ENCODE results near the gene NLRC5. TPM values are rescaled to one million over a fixed set of nuclear protein-coding genes. Genes with fewer than 3 reads are reported as not detected.

The NLRC5 gene
- total RNA-seq, 4 donors from 2014 or later = 14.4 to 22.5 (median 16.6) TPM

DNA sequence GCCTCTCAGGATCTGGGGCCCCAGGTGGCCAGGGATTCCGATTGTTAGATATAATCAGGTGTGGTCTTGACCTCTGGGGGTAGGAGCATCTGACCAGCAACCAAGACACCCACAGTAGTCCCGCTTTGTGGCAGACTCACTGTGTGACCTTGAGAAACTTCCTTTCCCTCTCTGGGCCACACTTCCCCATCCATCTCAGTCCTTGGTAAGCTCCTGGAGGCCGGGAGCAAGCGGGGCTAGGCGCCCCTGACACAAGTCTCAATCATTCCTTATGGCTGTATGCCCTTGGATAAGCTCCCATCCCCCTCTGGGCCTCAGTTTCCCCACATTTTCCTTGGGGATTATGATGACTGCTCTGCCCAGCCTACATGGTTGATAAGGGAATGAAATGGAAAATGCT, 124.3 kb downstream of the NLRC5 start:
- intact Hi-C loops (cut with DNase I) = no loop called here

GRCh38 chr16:57115168-57115513, 125.8 kb downstream of the NLRC5 start:
- Histone ChIP-seq H3K27ac (replicated peaks in 1 of 4) (peak overlapping the region in 3 of 4 donors; percentile 4 to 60 (median 47)), H3K4me1 (peaks cover 13 to 37% (median 26%) of the 10 kb centered on the region in 4 donors), H3K36me3 (peaks cover 15 to 63% (median 47%) of the 10 kb centered on the region in 4 donors), H3K4me3 (no peak overlapping the region), H3K27me3 (no peaks in the 10 kb centered on the region), H3K9me3 (no peaks in the 10 kb centered on the region)
- TF ChIP-seq POLR2AphosphoS5 (IDR thresholded peaks at IDR 0.05) = no peak
- intact Hi-C loops (cut with DNase I) = no loop called here
- no peak for DNase-seq (ENCODE audit: extremely low spot score)
- 36% methylated on average over 10 of the region's 10 CpGs for WGBS

More for the DNA sequence above, 124.3 kb downstream of the NLRC5 start:
- Histone ChIP-seq H3K9me3 (no peaks in the 10 kb centered on the region), H3K36me3 (peaks cover 9 to 48% (median 36%) of the 10 kb centered on the region in 4 donors), H3K27me3 (no peaks in the 10 kb centered on the region), H3K4me3 (no peak overlapping the region), H3K4me1 (peaks cover 13 to 37% (median 26%) of the 10 kb centered on the region in 4 donors), H3K27ac (replicated peaks in 1 of 4) (no peak overlapping the region)
- DNase-seq (ENCODE audit: extremely low spot score) = no peak
- TF ChIP-seq CTCF (IDR thresholded peaks at IDR 0.05) (no peak), EP300 (IDR thresholded peaks at IDR 0.05) (no peak), POLR2A (IDR thresholded peaks at IDR 0.05; ENCODE audit: low read depth) (no peak), POLR2AphosphoS5 (IDR thresholded peaks at IDR 0.05) (no peak)
- 91% methylated on average over 5 of the region's 5 CpGs for WGBS

DNA sequence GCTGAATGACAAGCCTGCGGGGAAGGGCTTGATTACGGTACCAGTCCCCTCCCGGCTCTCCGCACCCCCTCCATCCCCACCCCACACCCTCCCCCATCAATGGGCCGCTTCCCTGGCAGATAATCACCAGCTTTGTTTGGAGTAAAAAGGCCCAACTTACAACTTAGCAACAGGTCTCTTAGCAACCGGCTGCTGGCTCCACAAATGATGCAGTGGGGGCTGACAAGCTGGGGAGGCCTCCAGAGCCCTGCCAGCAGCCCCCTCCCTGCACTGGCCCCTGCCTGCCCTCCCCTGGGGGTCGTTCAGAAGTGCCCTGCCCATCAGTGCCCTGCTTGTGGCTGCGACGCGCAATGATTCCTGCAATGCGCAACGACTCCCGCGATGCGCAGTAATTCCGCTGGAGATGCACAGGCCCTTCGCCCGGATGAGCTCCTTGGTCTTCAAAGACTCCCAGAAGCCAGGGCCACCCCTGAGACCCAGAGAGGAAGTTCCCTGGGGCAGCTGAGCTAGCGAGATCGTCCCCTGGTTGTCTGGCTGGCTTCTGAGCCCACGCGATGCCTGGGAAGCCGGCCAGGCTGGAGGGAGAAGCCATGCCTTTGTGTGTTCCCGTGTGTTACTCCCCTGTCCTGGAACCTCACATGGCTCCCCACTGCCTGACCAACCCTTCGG, 126.3 kb downstream of the NLRC5 start:
- Histone ChIP-seq H3K4me1 (peaks cover 13 to 37% (median 26%) of the 10 kb centered on the region in 4 donors), H3K4me3 (peak overlapping the region in 2 of 4 donors; percentile 20 to 26), H3K27ac (replicated peaks in 1 of 4) (peak overlapping the region in 3 of 4 donors; percentile 24 to 60 (median 47)), H3K27me3 (no peaks in the 10 kb centered on the region), H3K36me3 (peaks cover 15 to 67% (median 50%) of the 10 kb centered on the region in 4 donors), H3K9me3 (no peaks in the 10 kb centered on the region)
- 36% methylated on average over 23 of the region's 25 CpGs for WGBS
- intact Hi-C loops (cut with DNase I) = no loop called here
- no peak for TF ChIP-seq POLR2A (IDR thresholded peaks at IDR 0.05; ENCODE audit: low read depth)
- peak in 1 of 2 donors; percentile 68 for TF ChIP-seq POLR2AphosphoS5 (IDR thresholded peaks at IDR 0.05)
- no peak for DNase-seq (ENCODE audit: extremely low spot score)

DNA sequence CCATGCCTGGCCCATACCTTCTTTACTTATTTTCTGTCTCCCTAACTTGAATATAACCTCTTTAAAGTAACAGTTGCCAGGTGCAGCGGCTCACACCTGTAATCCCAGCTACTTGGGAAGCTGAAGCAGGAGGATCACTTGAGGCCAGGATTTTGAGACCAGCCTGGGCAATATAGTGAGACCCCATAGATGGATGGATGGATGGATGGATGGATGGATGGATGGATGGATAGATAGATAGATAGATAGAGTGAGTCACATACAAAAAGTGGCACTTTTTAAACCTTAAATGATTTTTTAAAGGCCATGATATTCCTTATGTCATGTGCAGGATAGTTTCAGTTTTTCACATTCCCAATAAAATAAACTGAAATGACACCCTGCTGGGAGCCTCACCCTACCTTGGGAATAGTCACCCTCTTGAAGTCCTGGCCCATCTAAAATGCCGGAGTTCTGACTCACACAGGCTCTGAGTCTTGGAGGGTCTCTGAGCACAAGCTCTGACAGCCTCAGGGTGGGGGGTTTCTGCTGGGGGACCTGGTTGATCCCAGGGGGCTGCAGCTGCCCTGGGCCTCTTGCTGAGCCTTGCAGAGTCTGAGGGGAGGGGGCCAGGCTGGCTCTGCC, 129.2 kb downstream of the NLRC5 start:
- H3K9me3 ChIP-seq = no peaks in the 10 kb centered on the region
- no peak for DNase-seq (ENCODE audit: extremely low spot score)
- H3K36me3 ChIP-seq = peaks cover 28 to 90% (median 72%) of the 10 kb centered on the region in 4 donors
- no peaks in the 10 kb centered on the region for H3K27me3 ChIP-seq
- 97% methylated on average over 2 of the region's 2 CpGs for WGBS
- H3K27ac ChIP-seq (replicated peaks in 1 of 4) = no peak overlapping the region
- peaks cover 7 to 21% (median 17%) of the 10 kb centered on the region in 4 donors for H3K4me1 ChIP-seq
- intact Hi-C loops (cut with DNase I) = no loop called here
- no peak overlapping the region for H3K4me3 ChIP-seq
- TF ChIP-seq POLR2A (IDR thresholded peaks at IDR 0.05; ENCODE audit: low read depth) = no peak
- no peak for TF ChIP-seq EP300 (IDR thresholded peaks at IDR 0.05)
- TF ChIP-seq POLR2AphosphoS5 (IDR thresholded peaks at IDR 0.05) = no peak
- TF ChIP-seq CTCF (IDR thresholded peaks at IDR 0.05) = no peak

- Histone ChIP-seq H3K36me3 (peaks cover 19 to 88% (median 63%) of the 10 kb centered on the region in 4 donors), H3K4me1 (no peaks in the 10 kb centered on the region), H3K27ac (replicated peaks in 1 of 4) (no peak overlapping the region), H3K27me3 (no peaks in the 10 kb centered on the region), H3K4me3 (no peak overlapping the region), H3K9me3 (no peaks in the 10 kb centered on the region)
- DNase-seq (ENCODE audit: extremely low spot score) = no peak
- intact Hi-C loops (cut with DNase I) = no loop called here
- no peak for TF ChIP-seq EP300 (IDR thresholded peaks at IDR 0.05)
- no peak for TF ChIP-seq CTCF (IDR thresholded peaks at IDR 0.05)
- no peak for TF ChIP-seq POLR2A (IDR thresholded peaks at IDR 0.05; ENCODE audit: low read depth)
- no peak for TF ChIP-seq POLR2AphosphoS5 (IDR thresholded peaks at IDR 0.05)
- WGBS = 88% methylated on average over 3 of the region's 7 CpGs
These were observed 134.0 kb downstream of the NLRC5 start for GRCh38 chr16:57123216-57123973.

Measured in esophagus muscularis mucosa (tissue), 4 donors.